Keratinocyte (primary cell): ENCODE measurements around the gene LDAH.
"Not testable (repeated sequence)": the region's sequence is repeated elsewhere in the genome, so short reads cannot be mapped to it uniquely, and the experiment has no call there.

Experiments used
- CTCF ChIP-seq, 3 experiments: IDR thresholded peaks in 1 of 3; conservative IDR thresholded peaks in 1 of 3; optimal IDR thresholded peaks in 1 of 3; 2 replicates in 2 of 3; 3 replicates in 1 of 3; pipeline versions ENCODE3 to v1.5.1; 2011; ENCODE audit warnings: low read length in 3 of 3, mild to moderate bottlenecking in 3 of 3, moderate library complexity in 2 of 3, control low read depth in 1 of 3, inconsistent platforms in 1 of 3; ENCODE audit not compliant: insufficient read depth in 2 of 3; ENCODE audit errors: extremely low read depth in 1 of 3
- EZH2 ChIP-seq: IDR thresholded peaks from one replicate; pipeline ENCODE4 v1.6.1; 2012; ENCODE audit warnings: inconsistent platforms, mild to moderate bottlenecking, low read length, moderate library complexity

GRCh38 chr2:20714412-20714811 is 108.5 kb downstream of the LDAH start:
- TF ChIP-seq CTCF (optimal IDR thresholded peaks at IDR 0.05 in 1 of 3, IDR thresholded peaks at IDR 0.05 in 1 of 3, conservative IDR thresholded peaks at IDR 0.05 in 1 of 3; ENCODE audit: extremely low read depth in 1 of 3, insufficient read depth in 2 of 3, low read length in 3 of 3); EZH2: not testable (repeated sequence)
